Measurements from ENCODE around the gene ABHD6.
"Not testable (repeated sequence)": the region's sequence is repeated elsewhere in the genome, so short reads cannot be mapped to it uniquely, and the experiment has no call there.

ABHD6 gene

GRCh38 chr3:58242860-58243259, 5.3 kb downstream of the ABHD6 start:
- DNase-seq (ENCODE audit: low spot score), result not testable (repeated sequence)

GRCh38 chr3:58243976-58244585, 6.5 kb downstream of the ABHD6 start:
- DNase-seq (ENCODE audit: low spot score), result no peak

- no peak for DNase-seq (ENCODE audit: low spot score)
Measured at GRCh38 chr3:58246148-58247047, 8.8 kb downstream of the ABHD6 start.

GRCh38 chr3:58249358-58250092, 11.9 kb downstream of the ABHD6 start:
- DNase-seq (ENCODE audit: low spot score), result no peak

GRCh38 chr3:58250093-58250707, 12.6 kb downstream of the ABHD6 start:
- DNase-seq (ENCODE audit: low spot score), result no peak

- no peak for DNase-seq (ENCODE audit: low spot score)
Measured at GRCh38 chr3:58251631-58252035, 14.0 kb downstream of the ABHD6 start.

GRCh38 chr3:58254144-58254543, 16.6 kb downstream of the ABHD6 start:
- no peak for DNase-seq (ENCODE audit: low spot score)

- DNase-seq (ENCODE audit: low spot score), result no peak
Measured at GRCh38 chr3:58256061-58256460, 18.5 kb downstream of the ABHD6 start.

- DNase-seq (ENCODE audit: low spot score), result no peak
Measured at GRCh38 chr3:58256511-58256910, 18.9 kb downstream of the ABHD6 start.

- no peak for DNase-seq (ENCODE audit: low spot score)
Measured at GRCh38 chr3:58258392-58259055, 20.9 kb downstream of the ABHD6 start.

- no peak for DNase-seq (ENCODE audit: low spot score)
Measured at GRCh38 chr3:58260261-58260731, 22.7 kb downstream of the ABHD6 start.

- DNase-seq (ENCODE audit: low spot score), result no peak
Measured at GRCh38 chr3:58260733-58261132, 23.1 kb downstream of the ABHD6 start.

GRCh38 chr3:58261954-58262666, 24.5 kb downstream of the ABHD6 start:
- no peak for DNase-seq (ENCODE audit: low spot score)

- DNase-seq (ENCODE audit: low spot score), result no peak
Measured at GRCh38 chr3:58266577-58266976, 29.0 kb downstream of the ABHD6 start.

GRCh38 chr3:58267543-58267942, 30.0 kb downstream of the ABHD6 start:
- DNase-seq (ENCODE audit: low spot score), result not testable (repeated sequence)

GRCh38 chr3:58269356-58269755, 31.8 kb downstream of the ABHD6 start:
- DNase-seq (ENCODE audit: low spot score), result no peak

GRCh38 chr3:58270485-58270884, 32.9 kb downstream of the ABHD6 start:
- no peak for DNase-seq (ENCODE audit: low spot score)

- DNase-seq (ENCODE audit: low spot score), result no peak
Measured at GRCh38 chr3:58271901-58272501, 34.4 kb downstream of the ABHD6 start.

- DNase-seq (ENCODE audit: low spot score), result no peak
Measured at GRCh38 chr3:58272891-58273290, 35.3 kb downstream of the ABHD6 start.

GRCh38 chr3:58273362-58273761, 35.8 kb downstream of the ABHD6 start:
- not testable (repeated sequence) for DNase-seq (ENCODE audit: low spot score)

Data from CD4-positive, alpha-beta T cell treated with Interleukin-2 at 100 ng/mL for 4 hours (primary cell).